Smooth muscle cell (in vitro differentiated cells): Measurements from ENCODE around the gene ATG14. TPM values are rescaled to one million over a fixed set of nuclear protein-coding genes. Genes with fewer than 3 reads are reported as not detected.

Source experiments
- DNase-seq: peaks from one replicate; lab custom pipeline; 2025; ENCODE audit not compliant: unreplicated experiment; lab: John Stamatoyannopoulos, UW
- H2AFZ ChIP-seq: fragments of 200-600 bp; sonication (generic); 2 replicates; pipeline ENCODE4 v1.6.0; 2016; ENCODE audit warnings: antibody characterized with exemption, low read depth, mild to moderate bottlenecking
- H3F3A ChIP-seq: fragments of 200-600 bp; sonication (generic); 2 replicates; pipeline ENCODE4 v1.6.0; 2017; ENCODE audit warnings: antibody characterized with exemption, low read depth
- H3K27ac ChIP-seq: fragments of 200-600 bp; sonication (generic); 2 replicates; pipeline ENCODE4 v1.5.1; 2016; ENCODE audit warnings: low read depth, mild to moderate bottlenecking
- H3K27me3 ChIP-seq: fragments of 200-600 bp; sonication (generic); 2 replicates; pipeline ENCODE4 v1.6.1; 2016; ENCODE audit warnings: low read depth, mild to moderate bottlenecking
- H3K36me3 ChIP-seq: fragments of 200-600 bp; sonication (generic); 2 replicates; pipeline ENCODE4 v1.5.1; 2016; ENCODE audit warnings: low read depth
- H3K4me1 ChIP-seq: fragments of 200-600 bp; sonication (generic); 2 replicates; pipeline ENCODE4 v1.5.1; 2016; ENCODE audit warnings: low read depth
- H3K4me2 ChIP-seq: fragments of 200-600 bp; sonication (generic); 2 replicates; pipeline ENCODE4 v1.6.0; 2016; ENCODE audit warnings: mild to moderate bottlenecking
- H3K4me3 ChIP-seq: fragments of 200-600 bp; sonication (generic); 2 replicates; pipeline ENCODE4 v1.5.1; 2016; ENCODE audit warnings: mild to moderate bottlenecking
- H3K79me2 ChIP-seq: fragments of 200-600 bp; sonication (generic); 2 replicates; pipeline ENCODE4 v1.6.0; 2016; ENCODE audit warnings: low read depth, mild to moderate bottlenecking
- H3K9ac ChIP-seq: fragments of 200-600 bp; sonication (generic); 2 replicates; pipeline ENCODE4 v1.6.0; 2016; ENCODE audit warnings: low read depth
- H3K9me3 ChIP-seq: fragments of 200-600 bp; sonication (generic); replicated peaks from 2 replicates; pipeline ENCODE4 v1.5.1; 2016; ENCODE audit warnings: low read depth
- H4K20me1 ChIP-seq: fragments of 200-600 bp; sonication (generic); 2 replicates; pipeline ENCODE4 v1.6.0; 2016; ENCODE audit warnings: low read depth
- WGBS: methylation state at CpG from one replicate; pipeline ENCODE4 v1.1.7; 2016; ENCODE audit warnings: low lambda C conversion rate; 5-methylcytosine and 5-hydroxymethylcytosine counted together
- polyA plus RNA-seq: library from polyadenylated mRNA; unstranded; fragments of >200 nt; fragmentation: Nextera tagmentation; extraction: Ambion mirVana; gene quantifications from 2 replicates; pipeline ENCODE4 v1.2.1, GENCODE V29; 2016
- total RNA-seq: library from RNA; depleted of rRNA; stranded (reverse); fragments of >200 nt; gene quantifications from 2 replicates; pipeline ENCODE4 v1.2.3, GENCODE V29; 2014
- TF ChIP-seq, protein P1 (sequence below): fragments of 200-600 bp; sonication (generic); IDR thresholded peaks from 2 replicates; pipeline ENCODE4 v1.5.1; 2017; ENCODE audit warnings: borderline replicate concordance, mild to moderate bottlenecking, antibody characterized with exemption; ENCODE audit not compliant: insufficient read depth, poor library complexity, severe bottlenecking

Gene ATG14
- total and polyA plus RNA-seq, 2 experiments from 2014 or later = 3.2 to 11.6 TPM

DNA sequence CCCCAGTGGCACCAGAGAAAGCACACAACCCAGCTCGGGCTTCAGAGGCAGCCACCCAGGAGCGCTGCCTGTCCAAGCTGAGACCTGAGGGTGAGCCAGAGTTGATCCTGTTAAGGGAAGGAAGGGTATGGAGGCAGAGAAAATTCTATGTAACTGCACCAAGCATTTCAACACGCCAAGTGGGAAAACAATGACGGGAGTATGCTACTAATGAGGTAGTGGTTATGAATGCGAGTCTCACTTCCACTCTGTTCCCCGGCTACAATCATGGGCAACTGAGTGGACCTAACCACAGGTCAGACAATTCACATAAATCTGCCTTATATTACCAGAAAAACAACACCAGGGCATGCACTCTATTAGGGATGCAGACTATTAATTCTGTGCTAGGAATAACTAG lies 9.9 kb downstream of the ATG14 start:
- Histone ChIP-seq H3K9ac (no peak overlapping the region), H2AFZ (no peak overlapping the region), H3K27me3 (no peaks in the 10 kb centered on the region), H3K9me3 (no peaks in the 10 kb centered on the region), H3K4me1 (peaks cover 3% of the 10 kb centered on the region), H4K20me1 (peaks cover 27% of the 10 kb centered on the region), H3K4me3 (no peak overlapping the region), H3K27ac (no peak overlapping the region), H3F3A (no peaks in the 10 kb centered on the region), H3K36me3 (no peaks in the 10 kb centered on the region), H3K79me2 (peaks cover 44% of the 10 kb centered on the region), H3K4me2 (no peak overlapping the region)
- no peak for DNase-seq
- TF ChIP-seq, protein P1, sequence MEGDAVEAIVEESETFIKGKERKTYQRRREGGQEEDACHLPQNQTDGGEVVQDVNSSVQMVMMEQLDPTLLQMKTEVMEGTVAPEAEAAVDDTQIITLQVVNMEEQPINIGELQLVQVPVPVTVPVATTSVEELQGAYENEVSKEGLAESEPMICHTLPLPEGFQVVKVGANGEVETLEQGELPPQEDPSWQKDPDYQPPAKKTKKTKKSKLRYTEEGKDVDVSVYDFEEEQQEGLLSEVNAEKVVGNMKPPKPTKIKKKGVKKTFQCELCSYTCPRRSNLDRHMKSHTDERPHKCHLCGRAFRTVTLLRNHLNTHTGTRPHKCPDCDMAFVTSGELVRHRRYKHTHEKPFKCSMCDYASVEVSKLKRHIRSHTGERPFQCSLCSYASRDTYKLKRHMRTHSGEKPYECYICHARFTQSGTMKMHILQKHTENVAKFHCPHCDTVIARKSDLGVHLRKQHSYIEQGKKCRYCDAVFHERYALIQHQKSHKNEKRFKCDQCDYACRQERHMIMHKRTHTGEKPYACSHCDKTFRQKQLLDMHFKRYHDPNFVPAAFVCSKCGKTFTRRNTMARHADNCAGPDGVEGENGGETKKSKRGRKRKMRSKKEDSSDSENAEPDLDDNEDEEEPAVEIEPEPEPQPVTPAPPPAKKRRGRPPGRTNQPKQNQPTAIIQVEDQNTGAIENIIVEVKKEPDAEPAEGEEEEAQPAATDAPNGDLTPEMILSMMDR = no peak
- WGBS = 94% methylated on average over 6 of the region's 6 CpGs

DNA sequence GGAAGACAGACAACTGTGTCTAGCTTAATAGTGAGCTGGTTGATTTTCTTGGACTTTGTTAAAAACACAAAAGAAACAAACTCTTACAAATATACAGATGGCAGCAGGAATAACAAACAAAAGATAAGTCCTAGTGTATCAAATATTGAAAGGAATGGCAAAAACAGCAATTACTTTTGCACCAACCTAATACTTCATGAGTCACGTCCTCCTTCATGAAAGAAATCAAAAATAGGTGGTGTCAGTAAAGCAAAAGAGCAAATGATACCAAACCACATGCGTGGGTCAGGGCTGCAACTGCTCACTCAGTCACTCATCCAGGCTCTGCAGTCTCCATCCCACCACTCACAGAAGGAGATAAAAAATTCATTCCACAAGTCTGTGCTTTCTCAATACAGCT lies 11.8 kb downstream of the ATG14 start:
- H3K27me3 ChIP-seq = no peaks in the 10 kb centered on the region
- H3K4me2 ChIP-seq = no peak overlapping the region
- peak overlapping the region; percentile 66 for H3K27ac ChIP-seq
- H3K9ac ChIP-seq = no peak overlapping the region
- H3K79me2 ChIP-seq = peaks cover 38% of the 10 kb centered on the region
- TF ChIP-seq, protein P1 = no peak
- no peak overlapping the region for H3K4me3 ChIP-seq
- no peak overlapping the region for H2AFZ ChIP-seq
- H3F3A ChIP-seq = no peaks in the 10 kb centered on the region
- H3K4me1 ChIP-seq = peaks cover 3% of the 10 kb centered on the region
- WGBS = 86% methylated on average over 2 of the region's 2 CpGs
- H4K20me1 ChIP-seq = peaks cover 27% of the 10 kb centered on the region
- DNase-seq = no peak
- no peaks in the 10 kb centered on the region for H3K36me3 ChIP-seq
- H3K9me3 ChIP-seq = no peaks in the 10 kb centered on the region

DNA sequence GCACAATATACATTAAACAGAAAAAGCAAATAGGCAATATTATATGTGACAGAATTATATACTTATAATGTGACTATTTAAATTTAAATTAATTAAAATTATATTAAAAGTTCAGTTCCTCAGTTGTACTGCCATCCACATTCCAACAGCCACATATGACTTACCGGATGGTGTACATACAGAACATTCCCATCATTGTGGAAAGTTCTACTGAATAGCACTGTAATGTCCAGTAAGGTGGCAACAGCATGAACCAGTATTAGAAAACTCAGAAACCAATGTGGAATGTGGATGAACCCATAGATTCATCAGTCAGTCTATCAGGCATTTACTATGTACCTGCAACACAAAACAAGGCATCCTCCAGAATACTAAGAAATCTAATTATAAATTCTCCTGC lies 12.4 kb downstream of the ATG14 start:
- 94% methylated on average over 1 of the region's 1 CpG for WGBS
- peak overlapping the region; percentile 66 for H3K27ac ChIP-seq
- no peak overlapping the region for H3K4me3 ChIP-seq
- no peak for DNase-seq
- H4K20me1 ChIP-seq = peaks cover 23% of the 10 kb centered on the region
- no peak overlapping the region for H2AFZ ChIP-seq
- H3F3A ChIP-seq = no peaks in the 10 kb centered on the region
- no peaks in the 10 kb centered on the region for H3K36me3 ChIP-seq
- H3K4me1 ChIP-seq = peaks cover 3% of the 10 kb centered on the region
- H3K27me3 ChIP-seq = no peaks in the 10 kb centered on the region
- TF ChIP-seq, protein P1 = no peak
- H3K4me2 ChIP-seq = peak overlapping the region; percentile 5
- H3K9ac ChIP-seq = no peak overlapping the region
- H3K9me3 ChIP-seq = no peaks in the 10 kb centered on the region
- H3K79me2 ChIP-seq = peaks cover 32% of the 10 kb centered on the region

DNA sequence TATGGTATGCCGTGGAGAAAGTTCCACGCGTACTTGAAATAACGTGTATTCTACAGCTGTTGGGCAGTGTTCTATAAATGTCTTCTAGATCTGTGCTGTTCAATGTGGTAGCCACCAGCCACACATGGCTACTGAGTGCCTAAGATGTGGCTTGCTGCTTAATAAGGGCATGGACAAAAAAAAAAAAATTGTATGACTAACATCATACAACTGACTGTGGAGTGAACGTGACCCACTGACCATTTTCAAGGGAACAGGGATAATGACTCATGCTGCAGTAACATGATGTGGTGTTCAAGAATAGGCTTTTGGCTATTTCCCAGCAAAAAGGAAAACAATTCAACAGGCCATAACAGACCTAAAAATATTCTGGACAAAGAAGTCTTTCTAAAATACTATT lies 13.0 kb downstream of the ATG14 start:
- Histone ChIP-seq H3K4me2 (peak overlapping the region; percentile 5), H3K79me2 (peaks cover 28% of the 10 kb centered on the region)
- DNase-seq = no peak

More for the DNA sequence above, 13.0 kb downstream of the ATG14 start:
- TF ChIP-seq, protein P1 = no peak
- Histone ChIP-seq H3K27ac (peak overlapping the region; percentile 66), H3K4me3 (no peak overlapping the region), H4K20me1 (peaks cover 18% of the 10 kb centered on the region), H3K36me3 (no peaks in the 10 kb centered on the region), H3K9me3 (no peaks in the 10 kb centered on the region), H3K9ac (no peak overlapping the region), H3K4me1 (peaks cover 3% of the 10 kb centered on the region), H3F3A (no peaks in the 10 kb centered on the region), H3K27me3 (no peaks in the 10 kb centered on the region), H2AFZ (no peak overlapping the region)
- 72% methylated on average over 5 of the region's 5 CpGs for WGBS
